DMS53 treated with DMSO at 0.1 percent for 48 hours (cell line): ENCODE data around the gene LAMB4.

Experiments used
- DNase-seq: peaks from one replicate; lab custom pipeline; 2025; ENCODE audit not compliant: unreplicated experiment; lab: John Stamatoyannopoulos, UW

LAMB4 gene

DNA sequence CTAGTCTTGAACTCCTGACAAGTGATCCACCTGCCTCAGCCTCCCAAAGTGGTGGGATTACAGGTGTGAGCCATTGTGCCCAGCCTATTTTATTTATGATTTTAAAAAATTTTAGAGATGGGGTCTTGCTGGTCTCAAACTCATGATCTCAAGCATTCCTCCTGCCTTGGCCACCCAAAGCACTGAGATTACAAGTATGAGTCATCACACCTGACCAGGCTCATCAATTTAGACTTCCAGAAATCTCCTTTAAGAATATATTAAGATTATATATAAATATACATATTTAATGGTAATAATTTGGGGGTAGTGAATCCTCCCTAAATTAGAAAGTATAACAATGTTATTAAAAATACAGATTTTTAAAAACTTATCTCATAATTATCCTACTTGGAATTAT is 156.3 kb downstream of the LAMB4 start:
- no peak for DNase-seq
